NCI-H774 (cell line): Measurements from ENCODE around the gene HOXA7.

ENCODE experiments used
- DNase-seq: peaks from one replicate; lab custom pipeline; 2025; lab: John Stamatoyannopoulos, UW

HOXA7 gene

DNA sequence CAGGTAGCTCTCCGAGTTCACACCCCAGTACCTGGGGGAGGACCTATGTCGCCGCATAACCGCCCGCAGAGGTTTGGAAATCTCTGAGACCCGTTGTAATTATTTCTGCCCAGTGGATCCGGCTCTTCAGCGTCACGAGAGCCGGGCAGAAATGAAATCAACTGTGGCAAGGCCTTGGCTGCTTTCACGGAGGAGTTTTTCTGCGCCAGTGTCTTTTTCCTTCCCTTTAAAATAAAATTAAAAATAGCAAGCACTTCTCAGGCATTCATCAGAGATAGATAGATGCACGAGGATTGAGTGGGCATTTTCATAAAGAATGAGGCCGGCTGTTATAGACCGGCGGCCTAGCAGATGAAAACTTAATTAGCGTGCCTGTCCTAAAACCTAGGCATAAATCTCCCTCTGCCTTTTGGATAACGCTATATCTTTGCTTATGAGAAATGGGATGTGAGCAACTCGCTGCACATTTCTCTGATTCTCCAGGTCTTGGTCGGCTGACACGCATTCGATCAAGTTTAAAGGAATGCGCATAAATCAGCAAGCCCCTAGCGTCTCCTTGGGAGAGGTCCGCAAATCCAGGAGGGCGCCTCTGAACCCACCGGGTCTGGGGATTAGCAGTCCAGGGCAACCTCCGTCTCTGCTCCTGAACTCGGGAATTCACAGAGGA, 37.0 kb upstream of the HOXA7 start:
- no peak for DNase-seq

DNA sequence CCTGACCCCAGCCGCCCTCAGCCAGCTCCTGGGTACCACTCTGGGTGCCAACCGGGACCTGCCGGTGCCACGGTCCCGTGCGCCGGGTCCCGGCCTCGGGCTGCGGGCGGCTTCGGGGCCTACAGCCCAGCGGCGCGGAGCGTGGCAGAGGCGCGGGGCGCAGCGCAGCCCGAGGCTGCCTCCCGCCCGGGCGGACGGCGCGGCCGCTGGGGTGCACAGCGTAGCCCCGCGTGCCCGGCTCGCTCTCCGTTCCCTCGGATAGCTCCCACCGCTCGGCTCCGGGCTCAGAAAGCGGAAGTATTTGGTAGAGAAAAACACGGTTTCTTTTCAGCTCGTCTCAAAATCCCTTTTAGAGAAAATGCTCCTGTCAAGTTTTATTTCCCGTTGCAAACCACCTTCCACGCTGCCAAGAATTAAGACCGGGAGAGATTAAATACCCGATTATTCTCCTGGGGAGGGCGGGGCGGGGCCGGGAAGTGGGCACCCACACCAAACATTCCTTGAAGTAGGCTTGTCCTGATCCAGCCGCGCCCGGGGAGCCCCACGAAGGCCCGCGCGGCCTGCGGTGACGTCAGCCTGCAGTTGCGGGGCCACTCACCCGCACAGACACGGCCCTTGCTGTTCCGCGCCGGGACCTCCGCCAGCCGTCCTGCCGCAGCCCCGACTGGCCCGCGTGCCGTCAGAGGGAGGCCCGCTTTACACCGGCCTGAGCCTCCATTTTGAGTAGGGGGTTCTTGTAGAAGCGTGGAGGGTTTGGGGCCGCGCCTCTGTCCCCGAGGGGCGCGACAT, 36.3 kb upstream of the HOXA7 start:
- DNase-seq: no peak

- DNase-seq: no peak
These were observed 35.5 kb upstream of the HOXA7 start for GRCh38 chr7:27191833-27192545.

GRCh38 chr7:27191161-27191731, 34.8 kb upstream of the HOXA7 start:
- no peak for DNase-seq

DNA sequence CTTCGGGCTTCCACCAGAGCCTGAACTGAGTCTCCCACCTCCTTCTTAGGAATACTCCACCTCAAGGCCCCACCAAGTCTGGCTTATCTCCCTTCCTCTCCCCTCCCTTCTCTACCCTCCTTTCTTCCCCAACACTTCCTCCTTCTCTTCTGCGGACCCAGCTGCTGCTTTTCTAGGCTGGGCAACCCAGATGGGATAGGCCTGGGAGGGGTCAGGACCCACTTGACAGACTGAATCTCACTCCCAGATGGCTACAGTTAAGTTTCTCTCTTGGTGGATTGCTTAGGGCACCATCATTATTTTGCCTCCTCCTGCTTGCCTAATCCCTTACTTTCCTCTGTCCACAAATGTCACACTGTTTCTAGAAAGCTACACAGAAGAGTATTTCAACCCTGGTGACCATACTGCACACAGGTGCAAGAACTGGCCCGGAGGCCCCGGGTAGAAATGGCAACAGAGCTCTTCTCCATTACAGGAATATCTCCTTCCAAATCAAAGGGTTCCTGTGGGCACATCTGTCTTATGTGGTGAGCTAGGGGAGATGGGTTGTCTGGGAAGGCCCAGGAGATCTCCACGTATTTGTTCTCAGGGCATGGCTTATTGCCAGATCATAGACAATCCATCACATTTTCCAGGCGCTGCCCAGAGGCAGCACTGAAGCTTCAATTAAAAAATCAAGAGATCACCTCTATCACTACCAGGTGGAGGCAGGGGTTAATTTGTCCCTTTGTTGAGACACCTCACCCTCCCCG, 33.7 kb upstream of the HOXA7 start:
- no peak for DNase-seq

DNA sequence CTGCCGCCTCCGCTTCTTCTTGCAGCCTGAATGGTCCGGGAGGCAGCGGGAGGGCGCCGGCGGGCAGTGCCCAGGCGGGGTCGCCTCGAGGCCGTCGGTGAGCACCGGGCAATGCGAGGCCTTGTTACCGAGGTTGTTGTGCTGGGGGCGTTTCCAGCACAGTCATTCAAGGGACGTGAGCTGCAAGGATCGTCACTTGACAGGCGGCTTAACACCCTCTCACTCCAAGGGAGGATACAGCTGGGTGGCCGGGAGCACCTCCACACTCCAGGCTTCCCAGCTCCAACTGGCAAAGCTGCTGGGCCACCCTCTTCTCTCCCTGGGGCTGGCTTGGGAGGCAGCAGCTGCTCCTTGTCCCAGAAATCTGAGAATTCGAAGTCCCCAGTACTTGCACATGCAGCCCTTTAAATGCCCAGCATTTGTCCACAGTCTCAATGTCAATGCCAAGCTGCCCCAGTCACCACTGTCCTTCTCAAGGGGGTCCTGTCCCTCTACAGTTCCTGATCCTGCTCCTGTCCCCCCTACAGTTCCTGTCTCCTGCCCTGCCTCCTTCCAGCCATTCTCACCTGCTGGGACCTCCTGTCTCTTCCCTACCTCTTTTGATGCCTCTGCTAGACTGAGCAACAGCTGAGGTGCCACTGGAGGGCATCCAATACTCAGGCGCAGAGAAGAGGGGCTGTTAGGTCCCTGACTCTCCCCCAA, 33.0 kb upstream of the HOXA7 start:
- DNase-seq: no peak

DNA sequence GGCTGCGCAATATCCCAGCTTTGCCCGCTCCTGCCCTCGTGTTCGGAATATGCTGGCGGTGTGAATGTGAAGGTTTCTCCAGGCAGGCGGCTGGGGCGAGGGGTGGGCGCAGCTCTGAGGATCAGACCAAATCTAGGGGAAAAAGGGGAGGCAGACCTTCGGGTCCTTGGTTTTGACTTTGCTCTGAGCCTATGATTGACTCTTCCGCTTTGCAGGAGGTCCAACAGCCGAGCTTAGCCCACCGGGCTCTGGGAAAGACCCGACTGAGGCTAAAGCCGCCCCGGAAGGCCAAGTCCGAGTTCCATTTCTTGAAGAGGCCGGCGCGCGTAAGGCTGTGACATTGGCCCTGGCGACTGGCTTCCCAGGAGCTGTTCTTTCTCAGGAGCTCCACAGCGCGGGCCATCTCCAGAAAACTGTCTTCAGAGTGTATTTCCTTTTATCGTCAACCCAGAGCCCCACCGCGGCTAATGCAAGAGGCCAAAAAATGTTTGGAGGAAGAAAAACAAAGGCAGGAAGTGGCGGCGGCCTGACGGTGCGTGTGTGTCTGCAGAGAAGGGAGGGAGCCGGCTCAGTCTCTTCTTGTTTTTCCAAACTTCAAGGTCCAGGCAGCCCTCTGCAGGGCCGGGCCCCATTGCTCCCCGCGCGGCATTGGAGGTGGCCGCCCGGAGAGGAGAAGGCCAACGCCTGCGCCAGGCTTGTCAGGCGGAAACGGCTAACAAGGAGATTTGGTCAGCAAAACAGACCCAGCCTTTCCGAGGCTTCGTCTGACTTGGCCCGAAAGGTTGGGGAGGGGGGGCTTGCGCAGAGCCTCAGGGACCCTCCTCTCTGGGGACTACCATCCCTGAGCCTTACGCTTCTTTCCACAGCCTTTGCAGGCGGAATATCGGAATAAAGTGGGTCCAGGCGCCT, 32.2 kb upstream of the HOXA7 start:
- DNase-seq: no peak

GRCh38 chr7:27187475-27188385, 31.3 kb upstream of the HOXA7 start:
- DNase-seq: no peak

GRCh38 chr7:27186668-27187474, 30.4 kb upstream of the HOXA7 start:
- no peak for DNase-seq

DNA sequence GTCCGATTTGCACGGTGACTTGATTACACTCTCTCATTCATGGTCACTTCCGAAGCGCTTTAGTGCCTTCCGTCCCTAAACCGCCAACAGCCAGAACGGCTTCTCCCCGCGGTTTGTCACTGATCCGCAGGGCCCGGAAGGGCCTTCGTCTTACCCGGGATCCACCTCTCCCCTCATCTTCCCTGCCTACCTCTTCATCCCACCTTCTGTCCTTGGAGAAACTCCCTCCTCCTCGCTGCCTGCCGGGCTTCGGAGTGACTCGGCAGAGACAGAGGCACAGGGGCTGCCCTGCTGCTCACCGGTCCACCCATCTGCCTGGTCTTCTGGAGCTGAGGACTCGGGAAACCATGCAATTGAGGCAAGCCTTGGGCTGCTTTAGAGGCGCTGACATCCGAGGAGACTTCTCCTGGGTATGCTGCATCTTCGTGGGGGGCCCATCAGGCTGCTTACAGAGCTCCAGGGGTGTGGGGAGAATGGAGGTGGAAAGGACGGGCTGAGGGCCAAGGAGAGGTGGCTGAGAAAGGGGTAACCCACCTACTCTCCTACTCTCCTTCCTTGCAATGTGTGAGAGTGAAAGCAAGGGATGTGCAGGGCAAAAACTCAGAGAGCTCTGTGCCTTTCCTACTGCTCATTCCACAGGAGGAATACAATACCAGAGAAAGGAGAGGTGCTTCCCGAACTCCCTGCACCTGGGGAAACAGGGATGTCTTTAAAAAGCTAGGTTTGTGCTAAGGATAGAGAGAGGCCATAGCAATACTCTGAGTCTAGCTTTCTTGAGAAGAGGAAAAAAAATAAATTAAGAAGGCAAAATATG, 29.6 kb upstream of the HOXA7 start:
- DNase-seq: no peak

DNA sequence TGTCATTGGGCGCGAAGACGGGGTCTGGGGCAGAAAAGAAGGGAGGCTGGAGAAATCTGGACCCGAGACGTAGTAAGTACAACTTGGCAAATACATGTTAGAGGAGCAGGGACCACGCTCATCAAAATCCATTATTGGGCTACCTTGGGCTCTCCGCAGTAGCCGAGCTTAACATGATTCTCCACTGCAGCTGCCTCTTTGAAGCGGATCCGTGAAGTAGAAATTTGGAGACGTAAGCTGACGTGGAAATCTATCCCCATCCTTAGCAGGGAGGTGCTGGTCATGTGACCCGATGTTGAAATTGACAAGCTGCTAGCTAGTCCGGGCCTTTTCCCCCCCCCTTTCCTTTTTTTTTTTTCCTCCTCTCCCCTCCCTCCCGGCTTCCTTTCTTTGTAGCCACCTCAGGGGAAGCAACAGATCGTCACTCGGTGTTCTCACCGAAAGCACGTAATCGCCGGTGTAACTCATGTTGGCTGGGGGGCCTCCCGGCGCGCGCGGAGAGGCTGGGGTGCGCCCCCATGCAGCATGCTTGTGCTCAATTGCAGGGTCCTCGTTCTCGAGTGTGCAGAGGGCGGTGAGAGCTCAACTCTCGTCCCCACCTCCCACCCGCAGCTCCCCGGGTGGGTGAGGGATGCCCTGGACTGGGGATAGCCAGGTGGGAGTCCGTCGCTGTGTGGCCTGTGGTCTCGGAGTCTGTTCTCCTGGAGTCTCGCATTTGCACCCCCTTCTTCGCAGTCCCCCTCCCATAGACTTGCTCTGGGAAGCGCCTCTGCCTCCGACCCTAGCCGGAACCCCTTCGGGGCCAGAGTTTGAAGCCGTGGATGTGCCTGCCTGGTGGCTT, 28.8 kb upstream of the HOXA7 start, which contains the start of gene HOXA11:
Gene HOXA11 (minus strand): TSS at position 220 of the 841 bp plus-strand sequence. CDS start 88 bp downstream, at position 132.
- no peak for DNase-seq

DNA sequence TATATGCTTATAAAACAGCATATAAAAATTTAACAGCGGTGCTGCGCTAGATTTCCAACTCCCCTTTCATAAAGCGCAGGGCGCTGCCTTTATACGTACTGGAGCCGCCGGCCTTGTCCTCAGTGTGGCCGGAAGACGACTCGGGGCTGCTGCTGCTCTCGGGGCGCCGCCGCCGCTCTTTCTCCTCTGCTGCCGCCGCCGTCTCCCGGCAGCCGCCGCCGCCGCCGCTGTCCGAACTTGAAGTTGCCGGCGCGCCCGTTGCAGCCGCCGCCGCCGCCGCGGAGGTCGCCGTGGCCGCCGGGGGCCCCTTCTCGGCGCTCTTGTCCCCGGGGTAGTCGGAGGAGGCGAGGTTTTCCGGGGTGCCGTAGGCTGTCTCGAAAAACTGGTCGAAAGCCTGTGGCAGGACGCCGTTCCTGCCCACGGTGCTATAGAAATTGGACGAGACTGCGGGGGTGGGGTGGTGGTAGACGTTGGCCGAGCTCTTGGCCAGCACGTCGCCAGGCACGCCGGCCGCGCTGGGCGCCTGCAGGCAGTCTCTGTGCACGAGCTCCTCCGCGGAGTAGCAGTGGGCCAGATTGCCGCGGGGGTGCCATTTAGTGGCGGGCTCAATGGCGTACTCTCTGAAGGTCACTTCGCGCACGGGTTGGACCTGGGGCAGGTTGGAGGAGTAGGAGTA, 28.0 kb upstream of the HOXA7 start:
- no peak for DNase-seq

DNA sequence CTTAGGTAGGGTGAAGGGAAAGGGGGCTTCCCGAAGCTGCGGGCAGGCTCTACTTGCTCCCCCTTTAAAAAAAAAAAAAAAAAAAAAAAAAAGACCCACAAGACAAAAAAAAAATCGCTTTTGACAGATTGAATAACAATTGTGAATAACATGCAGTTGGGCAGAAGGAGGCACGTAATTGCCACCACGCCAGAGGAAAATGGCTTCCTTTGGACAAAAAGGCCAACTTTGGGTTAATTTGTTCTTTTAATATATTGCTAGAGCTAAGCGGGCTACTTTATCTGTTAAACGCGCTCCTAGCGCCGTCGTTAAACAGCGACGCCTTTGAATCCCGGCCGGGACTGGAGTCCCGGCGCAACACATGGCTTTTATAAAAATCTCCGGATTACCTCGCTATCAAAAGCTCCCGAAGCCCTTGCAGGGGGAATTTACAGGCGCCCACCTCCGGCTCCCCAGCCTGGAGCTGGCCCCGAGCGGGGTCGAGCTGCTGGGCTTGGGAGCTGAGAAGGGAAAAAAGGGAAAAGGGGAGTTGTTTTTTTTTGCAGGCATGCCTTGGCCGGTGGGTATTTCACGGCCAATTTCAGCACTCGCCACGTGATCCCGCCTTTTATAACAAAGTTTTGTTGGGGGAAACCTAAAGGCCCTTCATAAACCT, 27.3 kb upstream of the HOXA7 start:
- DNase-seq: peak; percentile 11

GRCh38 chr7:27182861-27183681, 26.6 kb upstream of the HOXA7 start:
- no peak for DNase-seq
